ENCODE data around the gene ERICH3.

ERICH3 gene

DNA sequence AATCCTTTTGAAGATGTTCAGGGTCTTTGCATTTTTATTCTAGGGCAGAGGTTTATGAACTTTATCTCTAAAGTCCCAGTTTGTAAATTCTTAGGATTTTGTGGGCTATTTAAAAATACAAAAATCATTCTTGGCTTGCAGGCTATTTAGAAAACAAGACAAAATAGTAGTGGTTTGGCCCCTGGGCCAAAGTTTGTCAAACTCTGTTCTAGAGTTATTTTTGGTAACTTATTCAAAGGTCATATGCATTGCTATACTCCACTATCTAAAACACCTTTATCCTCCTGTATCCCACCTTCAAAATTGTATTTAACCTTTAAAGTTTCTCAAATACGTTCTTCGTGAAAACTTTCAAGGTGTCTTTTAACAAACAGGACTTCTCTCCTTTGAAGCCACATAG lies 85.7 kb downstream of the ERICH3 start:
- DNase-seq = no peak

DNA sequence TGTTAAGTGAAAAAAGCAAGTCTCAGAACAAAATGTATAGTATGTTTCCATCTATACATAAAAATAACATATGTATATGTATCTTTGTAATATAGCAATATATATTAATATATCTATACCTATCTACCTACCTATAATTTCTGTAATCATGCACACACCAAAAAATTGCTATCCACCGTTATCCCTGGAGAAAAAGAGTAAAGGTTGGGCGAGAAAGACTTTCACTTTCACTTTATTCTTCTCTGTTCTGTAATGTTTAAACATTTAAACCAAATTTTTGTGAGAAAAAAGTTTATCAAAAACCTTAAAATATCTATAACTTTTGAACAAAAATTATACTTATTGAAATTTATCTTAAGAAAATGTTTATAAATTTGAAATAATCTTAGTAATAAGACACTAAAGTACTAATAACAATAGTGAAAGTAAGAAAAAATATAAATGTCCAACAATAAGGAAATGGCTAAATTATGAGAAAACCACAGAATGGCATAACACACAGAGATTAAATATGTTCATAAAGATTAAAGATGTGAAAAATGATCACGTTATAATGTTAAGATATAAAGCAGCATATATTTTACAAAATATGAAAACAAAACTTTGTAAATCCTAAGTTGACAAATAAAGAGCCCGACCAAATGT lies 87.2 kb downstream of the ERICH3 start:
- no peak for DNase-seq

DNA sequence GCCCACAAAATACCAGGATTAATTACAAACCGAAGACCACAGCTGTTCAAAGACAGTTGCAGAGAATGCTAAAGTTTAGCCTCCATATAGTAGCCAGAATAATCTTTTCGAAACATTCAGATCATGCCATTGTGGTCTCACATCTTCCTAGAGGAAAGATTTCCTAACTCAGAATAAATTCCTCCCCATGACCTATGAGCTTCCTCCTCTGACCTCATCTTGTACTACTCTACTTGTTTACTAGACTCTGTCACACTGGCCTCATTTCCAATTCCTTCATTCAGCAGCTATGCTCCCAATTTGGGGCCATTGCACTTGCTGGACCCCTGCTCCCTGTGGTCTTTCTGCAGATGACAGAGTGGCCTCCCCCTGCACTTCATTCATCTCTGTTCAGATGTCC lies 89.4 kb downstream of the ERICH3 start:
- DNase-seq = no peak

DNA sequence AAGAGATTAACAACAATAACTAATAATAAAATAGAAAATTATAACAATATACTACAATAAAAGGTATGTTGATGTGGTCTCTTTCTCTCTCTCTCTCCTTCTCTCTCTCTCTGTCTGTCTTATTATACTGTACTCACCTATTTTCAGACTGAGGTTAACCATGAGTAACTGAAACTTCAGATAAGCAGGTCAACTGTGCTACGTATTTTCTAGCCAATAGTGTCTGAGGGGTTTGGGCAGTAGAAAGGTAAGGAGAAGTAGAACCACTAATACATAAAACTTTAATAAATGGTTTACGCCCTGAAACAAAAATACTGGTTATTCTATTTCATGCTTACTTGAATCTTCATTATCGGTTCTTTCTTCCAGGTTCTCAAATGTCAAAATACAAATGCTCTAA lies 90.2 kb downstream of the ERICH3 start:
- no peak for DNase-seq

DNA sequence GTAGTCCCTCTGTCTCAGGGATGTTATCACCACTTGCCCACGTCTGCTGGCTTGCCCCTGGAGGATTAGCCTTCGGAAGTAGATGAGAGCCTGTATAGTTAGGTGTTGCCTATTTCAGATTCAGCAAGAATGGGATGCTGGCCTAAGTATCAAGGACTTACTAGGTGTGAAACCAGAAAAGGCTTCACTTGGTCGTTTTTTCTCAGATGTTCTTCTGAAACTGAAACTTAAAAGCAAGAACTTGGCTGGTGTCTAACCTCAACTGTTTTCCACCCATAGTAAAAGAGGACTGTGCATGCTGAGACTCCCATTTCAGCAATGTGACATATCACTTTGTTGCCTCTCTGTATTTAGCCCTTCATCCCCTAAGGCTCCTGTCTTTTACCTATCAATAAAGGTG lies 94.2 kb downstream of the ERICH3 start:
- DNase-seq = no peak

DNA sequence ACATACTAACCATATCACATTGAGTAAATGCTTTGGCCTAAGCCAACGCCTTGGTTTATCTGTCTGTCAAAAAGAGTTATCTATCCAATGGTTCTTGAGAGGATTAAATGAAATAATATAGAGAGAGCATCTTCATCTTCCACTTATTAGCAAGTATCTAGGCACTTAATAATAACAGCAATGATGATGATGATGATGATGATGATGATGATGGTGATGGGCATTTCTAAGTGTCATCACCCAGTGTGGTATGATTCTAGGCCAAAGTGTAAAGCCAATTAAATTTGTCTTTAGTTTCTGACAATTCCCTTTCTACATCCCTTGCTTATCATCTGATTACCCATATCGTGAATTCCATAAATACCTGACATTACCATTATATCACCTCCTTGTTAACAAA lies 95.5 kb downstream of the ERICH3 start:
- no peak for DNase-seq

DNA sequence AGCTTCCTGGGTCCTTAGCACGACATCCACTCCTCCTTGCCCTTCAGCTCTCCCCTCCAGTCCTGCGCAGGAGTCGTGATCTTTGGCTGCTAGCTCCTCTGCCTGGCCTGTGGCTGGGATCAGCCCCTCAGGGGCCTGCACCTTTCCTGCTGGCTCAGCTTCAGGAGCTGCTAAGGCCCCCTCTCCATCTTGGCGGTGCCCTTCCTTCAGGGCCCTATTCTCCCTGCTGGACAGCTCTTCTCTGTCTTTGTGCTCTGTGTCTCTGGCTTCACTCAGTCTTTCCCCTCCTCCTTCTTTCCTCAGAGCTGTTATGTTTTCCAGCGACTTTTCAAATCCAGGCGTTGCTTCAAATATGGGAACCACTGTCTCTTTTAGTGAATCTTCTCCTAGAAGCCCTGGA lies 101.7 kb downstream of the ERICH3 start:
- DNase-seq = no peak

DNA sequence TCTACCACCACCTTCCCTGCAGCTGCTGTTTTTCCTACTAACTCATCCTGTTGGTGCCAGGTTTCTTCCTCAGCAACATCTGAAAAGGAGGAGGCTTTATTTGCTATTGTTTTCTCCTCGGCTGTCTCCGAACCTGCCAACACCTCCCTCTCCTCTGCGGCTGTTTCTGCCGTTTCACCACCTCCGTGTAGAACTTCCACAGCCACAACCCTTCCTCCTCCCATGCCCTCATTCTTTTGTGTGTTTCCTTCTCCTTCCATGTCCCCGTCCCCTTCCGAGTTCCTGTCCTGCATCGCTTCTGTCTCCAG lies 102.1 kb downstream of the ERICH3 start:
- no peak for DNase-seq

DNA sequence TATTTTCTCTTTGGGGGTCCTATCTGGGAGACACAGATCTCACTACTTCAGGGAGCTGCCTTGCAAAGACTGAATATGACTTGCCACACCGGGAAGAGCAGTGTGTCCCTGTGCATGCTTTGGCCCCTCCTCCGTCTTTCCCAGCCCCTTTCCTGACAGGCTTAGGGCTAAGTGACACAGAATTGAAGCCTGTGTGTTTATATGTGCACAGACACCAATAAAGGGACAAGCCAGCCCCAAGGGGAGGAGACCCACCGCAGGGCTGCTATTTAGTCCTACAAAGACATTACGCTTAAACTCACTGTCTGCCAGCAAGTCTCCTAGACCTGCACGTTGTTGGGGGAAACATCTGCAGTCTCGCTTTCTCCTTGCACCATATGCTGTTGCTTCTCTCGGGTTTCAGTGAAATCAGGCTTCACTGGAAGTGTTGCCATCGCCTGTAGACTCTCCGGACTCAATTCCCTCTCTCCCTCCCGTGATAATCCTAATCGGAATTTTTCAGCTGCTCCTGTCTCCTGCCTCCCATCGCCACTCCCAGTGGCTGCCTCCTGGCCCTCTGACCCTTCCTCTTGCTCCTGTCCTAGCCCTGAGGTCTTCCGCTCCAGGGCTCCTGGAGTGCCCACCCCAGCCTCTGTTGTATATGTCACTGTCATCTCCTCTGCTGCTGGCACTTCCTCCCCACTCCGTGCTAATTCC lies 102.6 kb downstream of the ERICH3 start:
- no peak for DNase-seq

DNA sequence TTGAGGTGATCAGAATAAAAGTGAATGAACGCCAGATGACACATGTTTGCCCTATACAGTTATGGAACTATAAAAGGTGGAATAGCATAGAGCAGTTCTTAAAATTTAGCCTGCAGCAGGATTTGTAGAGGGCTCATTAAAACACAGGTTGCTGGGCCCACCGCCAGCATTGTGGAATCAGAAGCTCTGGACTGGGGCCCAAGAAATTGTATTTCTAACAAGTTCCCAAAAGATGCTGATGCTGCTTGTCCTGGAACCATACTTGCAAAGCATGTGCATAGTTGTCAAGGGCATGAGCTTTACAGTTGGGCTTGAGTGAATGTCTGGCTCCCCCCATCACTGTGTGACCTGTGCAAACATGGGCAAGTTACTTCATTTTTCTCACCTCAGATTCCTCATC lies 123.7 kb downstream of the ERICH3 start:
- DNase-seq = peak; percentile 27

DNA sequence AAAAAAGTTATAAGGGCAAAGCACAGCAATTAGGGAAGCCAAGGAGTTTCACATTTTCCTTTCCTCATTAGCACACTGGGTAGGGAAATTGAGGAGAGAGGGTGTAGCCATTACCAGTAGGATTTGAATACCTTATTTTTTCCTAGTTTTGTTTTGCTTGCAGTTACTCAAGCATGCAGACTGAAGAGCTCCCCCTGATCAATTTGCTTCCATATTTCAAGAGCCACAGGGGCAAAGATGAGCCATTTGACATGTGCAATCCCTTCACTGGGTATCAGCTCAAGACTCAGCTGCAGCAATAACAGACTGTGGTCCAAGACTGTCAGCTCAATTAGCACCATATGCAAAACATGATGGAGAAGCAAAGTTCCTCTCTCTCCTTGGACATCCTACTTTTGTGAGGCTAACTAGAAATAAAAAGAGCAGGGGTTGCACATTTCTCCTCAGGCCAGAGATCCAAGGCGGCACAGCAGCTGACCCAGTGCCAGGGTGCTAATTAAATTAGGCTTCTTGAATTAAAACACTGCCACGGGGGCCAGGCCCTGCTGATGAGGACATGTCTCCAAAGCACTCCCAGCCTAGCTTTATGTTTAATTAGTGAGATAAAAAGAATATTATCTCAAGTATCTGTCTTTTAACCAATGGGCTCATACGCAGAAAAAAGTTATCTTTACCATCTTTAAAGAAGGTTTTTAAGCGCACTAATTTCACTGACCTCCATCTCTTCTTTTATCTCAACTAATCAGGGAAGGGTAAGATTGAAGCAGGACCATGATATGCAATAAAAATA lies 124.4 kb downstream of the ERICH3 start:
- no peak for DNase-seq

DNA sequence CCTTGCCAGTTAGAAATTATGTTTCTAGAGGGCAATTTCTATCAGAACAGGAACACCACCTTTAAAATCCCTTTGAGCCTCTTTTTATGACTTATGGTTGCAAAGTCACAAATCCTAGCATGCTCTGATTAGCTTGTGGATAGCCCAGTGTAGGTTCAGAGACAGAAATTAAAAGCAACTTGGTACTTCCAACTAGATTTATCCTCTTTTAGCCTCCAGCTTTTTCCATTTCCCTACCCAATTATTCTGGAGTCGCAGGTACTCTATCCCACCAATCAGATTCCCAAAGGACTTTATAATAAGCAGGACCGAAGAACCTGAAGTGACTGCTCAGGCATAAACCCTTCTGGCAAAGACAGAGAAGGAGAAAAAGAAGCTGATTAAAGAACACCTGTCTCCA lies 127.8 kb downstream of the ERICH3 start:
- no peak for DNase-seq

DNA sequence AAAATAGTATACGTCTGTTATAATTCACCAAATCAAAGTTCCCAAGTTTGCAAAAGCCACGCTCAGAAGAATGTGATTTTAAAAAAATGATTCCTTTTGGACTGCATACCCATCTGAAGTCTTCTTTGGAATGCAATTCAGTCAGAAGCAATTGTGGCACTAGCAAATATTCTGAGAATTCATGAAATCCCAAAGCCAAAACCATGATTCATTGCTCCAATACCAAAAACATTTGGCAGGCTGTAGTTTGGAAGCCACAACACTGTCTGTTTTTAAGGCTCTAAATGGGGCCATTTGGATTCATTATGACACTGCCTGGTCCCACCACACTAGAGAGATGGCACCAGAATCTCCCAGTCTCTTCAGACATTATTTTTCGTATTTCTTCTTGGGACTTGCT lies 139.4 kb downstream of the ERICH3 start:
- peak; percentile 21 for DNase-seq

DNA sequence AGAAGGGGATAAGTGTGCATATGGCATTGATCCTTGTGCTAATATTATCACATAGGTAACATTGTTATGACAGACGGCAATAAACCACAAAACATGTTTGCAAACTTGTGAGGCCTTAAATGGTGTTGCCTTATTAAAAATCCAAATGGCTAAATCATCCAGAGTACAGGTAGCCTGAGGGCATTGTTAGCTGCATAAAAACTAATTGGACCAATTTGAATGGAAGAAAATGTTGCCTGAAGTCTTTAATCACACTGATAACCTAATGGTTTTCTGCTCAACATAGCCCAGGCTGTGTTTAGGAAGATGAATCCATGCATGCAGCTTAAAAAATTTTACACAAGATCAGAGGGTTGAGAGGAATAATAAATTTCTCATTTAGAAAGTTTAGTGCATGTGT lies 141.8 kb downstream of the ERICH3 start:
- no peak for DNase-seq

DNA sequence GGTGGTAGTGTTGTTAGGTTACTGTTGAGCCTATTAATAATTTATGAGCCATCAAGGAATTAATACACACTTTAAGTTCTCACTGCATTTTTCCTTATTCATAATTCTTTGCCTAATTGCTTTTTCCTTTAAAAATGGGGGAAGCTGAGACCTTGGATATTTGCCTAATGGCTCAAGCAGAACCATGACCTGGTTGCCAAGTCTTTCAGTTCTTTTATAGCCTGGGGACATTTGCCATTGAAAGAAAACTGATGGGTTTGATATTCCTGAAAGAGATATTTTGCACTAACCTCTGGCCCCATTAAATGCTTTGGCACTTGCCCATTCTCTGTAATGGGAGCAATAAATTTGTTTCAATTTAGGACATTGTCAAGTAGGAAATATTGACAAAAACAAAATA lies 142.7 kb downstream of the ERICH3 start:
- DNase-seq = peak; percentile 23

DNA sequence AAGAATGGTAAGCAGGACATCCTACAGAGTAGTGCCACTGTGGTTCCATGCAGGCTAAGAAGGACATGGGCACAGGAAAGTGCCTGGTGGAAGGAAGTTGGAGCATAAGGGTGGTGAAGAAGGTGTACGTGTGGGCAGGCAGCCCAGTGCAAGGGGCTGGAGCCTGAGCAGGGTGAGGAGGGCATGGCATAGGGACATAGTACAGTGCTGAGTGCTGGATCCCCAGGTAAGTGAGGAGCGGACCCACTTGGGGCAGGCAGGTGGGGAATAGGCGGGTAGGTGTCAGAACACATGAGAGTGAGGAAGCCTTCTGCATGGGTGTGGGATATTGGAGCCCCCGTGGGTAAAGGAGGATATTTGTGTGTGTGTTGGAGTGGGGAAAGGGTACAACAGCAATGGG lies 145.5 kb downstream of the ERICH3 start:
- no peak for DNase-seq

DNA sequence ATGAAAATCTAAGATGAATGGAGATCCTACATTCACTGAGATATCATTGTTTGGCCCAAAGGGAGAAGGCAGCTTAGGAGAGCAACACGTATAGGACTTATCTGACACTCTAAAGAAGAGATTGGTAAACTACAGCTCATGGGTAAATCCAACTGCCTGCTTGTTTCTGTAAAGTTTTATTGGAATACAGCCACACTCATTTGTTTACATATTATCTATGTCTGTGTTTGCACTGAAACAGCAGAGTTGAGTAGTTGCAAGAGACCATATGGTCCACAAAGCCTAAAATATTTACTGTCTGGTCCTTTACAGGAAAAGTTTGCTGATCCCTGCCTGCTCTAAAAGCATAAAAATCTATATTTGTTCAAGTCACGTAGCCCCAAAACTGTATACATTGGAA lies 146.9 kb downstream of the ERICH3 start:
- peak; percentile 28 for DNase-seq

DNA sequence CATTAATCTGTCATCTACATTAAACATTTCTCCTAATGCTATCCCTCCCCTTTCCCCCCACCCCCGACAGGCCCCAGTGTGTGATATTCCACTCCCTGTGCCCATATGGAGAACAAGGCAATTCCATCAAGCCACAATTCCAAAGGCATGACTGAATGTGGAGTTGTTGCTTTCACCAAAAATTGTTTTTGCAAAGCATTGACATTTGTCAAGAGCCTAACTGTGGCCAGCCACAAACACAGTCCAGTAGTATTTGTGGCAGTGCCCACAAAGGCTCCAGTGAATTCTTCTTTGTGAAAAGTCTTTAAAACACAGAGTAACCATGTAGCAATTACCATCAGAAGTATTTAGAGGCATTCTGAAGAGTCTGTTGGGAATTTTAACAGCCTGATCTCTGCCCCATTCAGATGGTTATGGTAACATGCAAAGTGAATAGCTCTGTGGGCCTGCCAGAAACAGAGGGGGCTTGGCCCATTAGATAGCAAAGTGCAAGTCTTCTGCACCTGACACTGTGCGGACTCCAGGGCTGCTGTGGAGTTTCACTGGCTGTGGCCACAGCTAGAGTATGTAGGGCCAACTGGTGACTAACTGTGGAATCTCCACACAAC lies 149.6 kb downstream of the ERICH3 start:
- DNase-seq = no peak

DNA sequence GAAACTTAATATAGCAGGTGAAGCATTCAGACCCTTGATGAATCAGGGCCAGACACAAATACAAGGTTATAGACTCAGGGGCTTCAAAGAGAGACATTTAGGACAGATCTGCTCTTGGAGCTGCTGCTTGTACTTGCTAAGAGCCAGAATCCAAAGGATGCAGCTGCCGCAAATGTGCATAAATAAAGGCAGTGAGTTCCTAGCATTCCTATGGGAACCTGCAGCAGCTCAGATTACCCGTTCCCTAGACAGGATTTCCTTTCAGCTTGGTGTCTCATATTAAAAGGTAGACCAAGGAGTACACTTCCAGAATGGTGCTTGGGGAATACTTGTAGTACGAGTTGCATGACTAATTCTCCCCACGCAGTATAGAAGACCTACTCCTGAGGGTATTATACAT lies 151.4 kb downstream of the ERICH3 start:
- no peak for DNase-seq

Data from NCI-H446 treated with DMSO at 0.1 percent for 48 hours (cell line).